HG02884 (cell line): ENCODE measurements around the gene CDK14.
A peak's percentile ranks its signal among the peaks of the same experiment; 100 is the strongest.
"Not testable (repeated sequence)": the region's sequence is repeated elsewhere in the genome, so short reads cannot be mapped to it uniquely, and the experiment has no call there.

Experiments
- ATAC-seq: cut with Tn5 transposase; IDR thresholded peaks from one replicate; pipeline ENCODE4 v1.9.1; 2021; ENCODE audit warnings: mild to moderate bottlenecking, moderate library complexity; ENCODE audit not compliant: unreplicated experiment

The CDK14 gene

GRCh38 chr7:90713628-90714027, 117.5 kb downstream of the CDK14 start:
- ATAC-seq, result no peak

- peak; percentile 50 for ATAC-seq
Observed at GRCh38 chr7:90715067-90715466, 118.9 kb downstream of the CDK14 start.

- no peak for ATAC-seq
Observed at GRCh38 chr7:90717296-90718060, 121.4 kb downstream of the CDK14 start.

GRCh38 chr7:90719155-90719554, 123.0 kb downstream of the CDK14 start:
- ATAC-seq, result no peak

GRCh38 chr7:90720984-90721760, 125.1 kb downstream of the CDK14 start:
- ATAC-seq, result no peak

- ATAC-seq, result no peak
Observed at GRCh38 chr7:90721869-90722431, 125.8 kb downstream of the CDK14 start.

- ATAC-seq, result no peak
Observed at GRCh38 chr7:90723233-90723632, 127.1 kb downstream of the CDK14 start.

- no peak for ATAC-seq
Observed at GRCh38 chr7:90723866-90724265, 127.7 kb downstream of the CDK14 start.

- no peak for ATAC-seq
Observed at GRCh38 chr7:90726120-90726519, 130.0 kb downstream of the CDK14 start.

- ATAC-seq, result no peak
Observed at GRCh38 chr7:90726623-90727022, 130.5 kb downstream of the CDK14 start.

- no peak for ATAC-seq
Observed at GRCh38 chr7:90727412-90727811, 131.3 kb downstream of the CDK14 start.

GRCh38 chr7:90728568-90728967, 132.4 kb downstream of the CDK14 start:
- peak; percentile 79 for ATAC-seq

GRCh38 chr7:90735611-90736280, 139.6 kb downstream of the CDK14 start:
- not testable (repeated sequence) for ATAC-seq

- ATAC-seq, result no peak
Observed at GRCh38 chr7:90736316-90736715, 140.2 kb downstream of the CDK14 start.

- peak; percentile 96 for ATAC-seq
Observed at GRCh38 chr7:90736968-90737939, 141.1 kb downstream of the CDK14 start.

GRCh38 chr7:90738249-90738648, 142.1 kb downstream of the CDK14 start:
- ATAC-seq, result no peak

GRCh38 chr7:90739716-90740115, 143.6 kb downstream of the CDK14 start:
- no peak for ATAC-seq

GRCh38 chr7:90740386-90740785, 144.3 kb downstream of the CDK14 start:
- no peak for ATAC-seq

- ATAC-seq, result no peak
Observed at GRCh38 chr7:90743626-90744025, 147.5 kb downstream of the CDK14 start.

GRCh38 chr7:90747516-90747915, 151.4 kb downstream of the CDK14 start:
- ATAC-seq, result no peak
